HepG2 (cell line): ENCODE measurements around the gene LYZL1. TPM values are rescaled to one million over a fixed set of nuclear protein-coding genes. Genes with fewer than 3 reads are reported as not detected.

Experiments used
- ATAC-seq: fragments of 200-7000 bp; cut with Tn5 transposase; 3 replicates; pipeline ENCODE4 v1.9.1; 2020; ENCODE audit warnings: mild to moderate bottlenecking, moderate library complexity
- BruUV-seq: library from RNA; stranded (reverse); fragments of 400-500 nt; replicated peaks from 2 replicates; lab custom pipeline; 2021; lab: Mats Ljungman, UMichigan
- CTCF ChIA-PET: fragments of 300-600 bp; formaldehyde crosslinking; extraction: SDS; loops from one replicate; lab custom pipeline; 2021; ENCODE audit warnings: low total read pairs, inconsistent platforms, low intra/inter-chr PET ratio; lab: Yijun Ruan, JAX
- POLR2A ChIA-PET: fragments of 350-600 bp; sonication (Branson Sonifier 250); formaldehyde crosslinking; loops from one replicate; lab custom pipeline; 2020; ENCODE audit warnings: antibody characterized with exemption, inconsistent platforms; lab: Yijun Ruan, JAX
- DNase-seq: peaks from one replicate; pipeline ENCODE4 v3.0.0-alpha.2; 2015; ENCODE audit warnings: low spot score
- FAIRE-seq: peaks from 3 replicates; lab custom pipeline; 2011; peaks lifted over from hg19 to GRCh38; lab: Jason Lieb, UNC
- H2AFZ ChIP-seq: one replicate; pipeline ENCODE4 v1.6.1; 2011; ENCODE audit warnings: low read length, inconsistent platforms
- H3K27ac ChIP-seq: fragments of 300-600 bp; 3 replicates; pipeline ENCODE4 v1.8.0; 2011; ENCODE audit warnings: mixed run types, mild to moderate bottlenecking, mixed read lengths, low read length, inconsistent platforms; ENCODE audit not compliant: insufficient read depth; ENCODE audit errors: extremely low read length
- H3K27me3 ChIP-seq, 2 experiments: fragments of 200-600 bp in 1 of 2; 2 replicates in 1 of 2; 3 replicates in 1 of 2; pipeline versions ENCODE4 v1.6.0 to v1.8.0; 2011; ENCODE audit warnings: low read length in 2 of 2, mild to moderate bottlenecking in 2 of 2, moderate library complexity in 2 of 2, inconsistent platforms in 1 of 2; ENCODE audit not compliant: insufficient read depth in 2 of 2, control insufficient read depth in 1 of 2
- H3K36me3 ChIP-seq, 2 experiments: fragments of 200-600 bp in 1 of 2; replicated peaks in 1 of 2; 2 replicates in 1 of 2; 3 replicates in 1 of 2; pipeline versions ENCODE4 v1.5.1 to v1.8.0; 2011; ENCODE audit warnings: low read length in 2 of 2, inconsistent platforms in 1 of 2; ENCODE audit not compliant: insufficient read depth in 2 of 2, control insufficient read depth in 1 of 2
- H3K4me1 ChIP-seq: 2 replicates; pipeline ENCODE4 v1.5.1; 2012; ENCODE audit warnings: low read length, inconsistent platforms; ENCODE audit not compliant: insufficient read depth
- H3K4me2 ChIP-seq: 2 replicates; pipeline ENCODE4 v1.6.0; 2011; ENCODE audit warnings: low read depth, low read length, inconsistent platforms
- H3K4me3 ChIP-seq, 3 experiments: fragments of 200-600 bp in 1 of 3; sonication (generic), shearing (Covaris generic) in 1 of 3; replicated peaks in 1 of 3; 2 replicates each; pipeline ENCODE4 v1.5.1; 2011 to 2016; ENCODE audit warnings: low read length in 3 of 3, inconsistent platforms in 2 of 3, low read depth in 2 of 3, mild to moderate bottlenecking in 2 of 3, control low read depth in 1 of 3, mixed read lengths in 1 of 3; ENCODE audit not compliant: insufficient read depth in 1 of 3
- H3K79me2 ChIP-seq: one replicate; pipeline ENCODE4 v1.6.1; 2011; ENCODE audit warnings: low read length, inconsistent platforms; ENCODE audit not compliant: insufficient read depth
- H3K9ac ChIP-seq: 2 replicates; pipeline ENCODE4 v1.6.0; 2011; ENCODE audit warnings: mild to moderate bottlenecking, low read depth, low read length, inconsistent platforms; ENCODE audit not compliant: insufficient read depth
- H3K9me3 ChIP-seq: 2 replicates; pipeline ENCODE4 v1.5.1; 2012; ENCODE audit warnings: mild to moderate bottlenecking, low read length
- H4K20me1 ChIP-seq: 2 replicates; pipeline ENCODE4 v1.6.0; 2011; ENCODE audit warnings: inconsistent platforms, mild to moderate bottlenecking, low read length, moderate library complexity; ENCODE audit not compliant: insufficient read depth
- FOXA1 ChIP-seq, 2 experiments: fragments of 450-650 bp in 1 of 2; sonication (generic) in 1 of 2; formaldehyde crosslinking in 1 of 2; IDR thresholded peaks; 2 replicates each; pipeline versions ENCODE4 v1.4.0 to v1.6.1; 2016 to 2020; ENCODE audit warnings: missing genetic modification reagents in 1 of 2
- NONO ChIP-seq, 2 experiments: fragments of 450-650 bp in 1 of 2; sonication (generic) in 1 of 2; formaldehyde crosslinking in 1 of 2; IDR thresholded peaks in 1 of 2; conservative IDR thresholded peaks in 1 of 2; 2 replicates each; pipeline versions ENCODE4 v1.6.1 to v1.8.0; 2017 to 2022; ENCODE audit warnings: mild to moderate bottlenecking in 1 of 2, missing genetic modification reagents in 1 of 2, moderate library complexity in 1 of 2
- NR1H2 ChIP-seq: sonication (generic); formaldehyde crosslinking; IDR thresholded peaks from 2 replicates; pipeline ENCODE4 v1.8.1; 2022; ENCODE audit warnings: low read depth, missing genetic modification reagents, borderline replicate concordance
- NR2F6 ChIP-seq, 2 experiments: IDR thresholded peaks; 2 replicates each; pipeline ENCODE4 v1.6.1; 2016; ENCODE audit warnings: antibody characterized with exemption in 1 of 2, mild to moderate bottlenecking in 1 of 2
- RXRA ChIP-seq: sonication (generic); formaldehyde crosslinking; IDR thresholded peaks from 2 replicates; pipeline ENCODE4 v1.5.1; 2020; ENCODE audit warnings: missing genetic modification reagents
- TCF7 ChIP-seq: sonication (generic); IDR thresholded peaks from 2 replicates; pipeline ENCODE4 v1.6.1; 2016; ENCODE audit warnings: antibody characterized with exemption, low read depth
- WGBS: methylation state at CpG from one replicate; pipeline ENCODE4 v1.1.6; 2017; ENCODE audit warnings: low lambda C conversion rate; 5-methylcytosine and 5-hydroxymethylcytosine counted together
- in situ Hi-C: cut with HindIII; loops from 2 replicates; pipeline ENCODE4 v1.10.0; 2017; ENCODE audit warnings: low pct_unique_long_range_greater_than_20kb; ENCODE audit not compliant: extremely low pct_ligation_motif_present
- intact Hi-C: fragments of 100-400 bp; cut with micrococcal nuclease; formaldehyde crosslinking; loops from one replicate; pipeline ENCODE4 v1.10.0; 2022; ENCODE audit not compliant: unreplicated experiment
- polyA plus RNA-seq, 8 experiments: library from polyadenylated mRNA; depleted of rRNA in 3 of 8; stranded (reverse) in 7 of 8; unstranded in 1 of 8; fragments of >200 nt; fragmentation: Illumina TruSeq in 4 of 8; extraction: Trizol in 4 of 8; gene quantifications; 2 replicates each; pipeline versions ENCODE4 v1.2.1 to v1.2.3, GENCODE V29; 2011 to 2016; ENCODE audit warnings: low read depth in 4 of 8, missing spikeins in 1 of 8, mixed read lengths in 1 of 8; ENCODE audit not compliant: insufficient read depth in 1 of 8
- total RNA-seq, 5 experiments: library from RNA; depleted of rRNA; stranded (reverse); fragments of >200 nt; fragmentation: Illumina TruSeq; extraction: Trizol; gene quantifications; 2 replicates each; pipeline ENCODE4 v1.2.3, GENCODE V29; 2016; ENCODE audit warnings: low read depth in 1 of 5
- TF ChIP-seq, protein P1 (sequence below), 2 experiments: fragments of 450-650 bp in 1 of 2; sonication (generic) in 1 of 2; formaldehyde crosslinking in 1 of 2; IDR thresholded peaks; 2 replicates each; pipeline versions ENCODE4 v1.6.1 to v1.8.0; 2016 to 2022; ENCODE audit warnings: antibody characterized with exemption in 1 of 2, mild to moderate bottlenecking in 1 of 2, missing genetic modification reagents in 1 of 2
- TF ChIP-seq, protein P2 (sequence below): sonication (generic); formaldehyde crosslinking; IDR thresholded peaks from 2 replicates; pipeline ENCODE4 v1.5.1; 2020; ENCODE audit warnings: mild to moderate bottlenecking, missing genetic modification reagents, moderate library complexity

Gene LYZL1
- total and polyA plus RNA-seq, 2 of the 13 experiments (the other 11 are each of a cell fraction or from before 2014, with no cell fraction given) = not detected

DNA sequence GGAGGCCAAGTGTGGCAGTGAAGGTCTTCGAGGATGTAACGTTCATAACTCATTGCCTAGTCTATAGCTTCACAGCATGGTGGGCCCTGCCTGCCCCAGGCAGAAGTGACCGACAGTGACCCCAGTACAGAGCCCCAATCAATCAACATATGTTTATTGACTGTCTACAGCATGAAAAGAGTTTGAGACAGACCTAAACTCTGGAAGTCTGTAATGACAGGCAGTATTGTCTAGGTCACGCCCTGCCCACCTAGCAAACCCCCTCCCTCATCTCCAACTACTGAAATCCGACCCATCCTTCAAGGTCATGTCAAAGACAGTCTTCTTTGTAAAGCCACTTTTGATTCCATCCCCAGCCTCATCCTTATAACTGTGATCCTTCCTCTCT lies 43.9 kb downstream of the LYZL1 start:
- Histone ChIP-seq H3K79me2 (no peaks in the 10 kb centered on the region), H4K20me1 (no peaks in the 10 kb centered on the region), H3K27ac (peak overlapping the region; percentile 2), H3K36me3 (no peaks in the 10 kb centered on the region), H3K9me3 (no peaks in the 10 kb centered on the region), H2AFZ (no peak overlapping the region), H3K9ac (no peak overlapping the region), H3K4me3 (no peak overlapping the region), H3K27me3 (no peaks in the 10 kb centered on the region), H3K4me2 (peak overlapping the region; percentile 4; the same call in 1 of the 2 replicates), H3K4me1 (peaks cover 72% of the 10 kb centered on the region)
- ChIA-PET POLR2A (interaction anchor here (1.4 kb wide), 1 partner anchor 14 kb away, joined by 3 read pairs; no protein-coding TSS in a partner anchor), CTCF (no interaction called here)
- ATAC-seq (peak; percentile 92), DNase-seq (peak; percentile 76), FAIRE-seq (no peak)
- WGBS = 18% methylated on average over 5 of the region's 5 CpGs
- no TSS peak for BruUV-seq
- in situ Hi-C loops (no loop called here), intact Hi-C loops (no loop called here)
- TF ChIP-seq, protein P1, sequence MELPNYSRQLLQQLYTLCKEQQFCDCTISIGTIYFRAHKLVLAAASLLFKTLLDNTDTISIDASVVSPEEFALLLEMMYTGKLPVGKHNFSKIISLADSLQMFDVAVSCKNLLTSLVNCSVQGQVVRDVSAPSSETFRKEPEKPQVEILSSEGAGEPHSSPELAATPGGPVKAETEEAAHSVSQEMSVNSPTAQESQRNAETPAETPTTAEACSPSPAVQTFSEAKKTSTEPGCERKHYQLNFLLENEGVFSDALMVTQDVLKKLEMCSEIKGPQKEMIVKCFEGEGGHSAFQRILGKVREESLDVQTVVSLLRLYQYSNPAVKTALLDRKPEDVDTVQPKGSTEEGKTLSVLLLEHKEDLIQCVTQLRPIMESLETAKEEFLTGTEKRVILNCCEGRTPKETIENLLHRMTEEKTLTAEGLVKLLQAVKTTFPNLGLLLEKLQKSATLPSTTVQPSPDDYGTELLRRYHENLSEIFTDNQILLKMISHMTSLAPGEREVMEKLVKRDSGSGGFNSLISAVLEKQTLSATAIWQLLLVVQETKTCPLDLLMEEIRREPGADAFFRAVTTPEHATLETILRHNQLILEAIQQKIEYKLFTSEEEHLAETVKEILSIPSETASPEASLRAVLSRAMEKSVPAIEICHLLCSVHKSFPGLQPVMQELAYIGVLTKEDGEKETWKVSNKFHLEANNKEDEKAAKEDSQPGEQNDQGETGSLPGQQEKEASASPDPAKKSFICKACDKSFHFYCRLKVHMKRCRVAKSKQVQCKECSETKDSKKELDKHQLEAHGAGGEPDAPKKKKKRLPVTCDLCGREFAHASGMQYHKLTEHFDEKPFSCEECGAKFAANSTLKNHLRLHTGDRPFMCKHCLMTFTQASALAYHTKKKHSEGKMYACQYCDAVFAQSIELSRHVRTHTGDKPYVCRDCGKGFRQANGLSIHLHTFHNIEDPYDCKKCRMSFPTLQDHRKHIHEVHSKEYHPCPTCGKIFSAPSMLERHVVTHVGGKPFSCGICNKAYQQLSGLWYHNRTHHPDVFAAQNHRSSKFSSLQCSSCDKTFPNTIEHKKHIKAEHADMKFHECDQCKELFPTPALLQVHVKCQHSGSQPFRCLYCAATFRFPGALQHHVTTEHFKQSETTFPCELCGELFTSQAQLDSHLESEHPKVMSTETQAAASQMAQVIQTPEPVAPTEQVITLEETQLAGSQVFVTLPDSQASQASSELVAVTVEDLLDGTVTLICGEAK (IDR thresholded peaks at IDR 0.05) = no peak
- TF ChIP-seq, protein P1 (CRISPR knock-in tag; IDR thresholded peaks at IDR 0.05) = no peak
- TF ChIP-seq NR2F6 (IDR thresholded peaks at IDR 0.05) (peak; percentile 20; the same call in 1 of the 2 replicates), NR2F6 (CRISPR knock-in tag; IDR thresholded peaks at IDR 0.05) (peak; percentile 54; the same call in 1 of the 2 replicates), FOXA1 (IDR thresholded peaks at IDR 0.05) (no peak), FOXA1 (CRISPR knock-in tag; IDR thresholded peaks at IDR 0.05) (peak; percentile 69), NR1H2 (peak; percentile 92; the same call in 1 of the 2 replicates), TCF7 (peak; percentile 37; the same call in 1 of the 2 replicates), RXRA (peak; percentile 84), NONO (IDR thresholded peaks at IDR 0.05) (no peak), NONO (CRISPR knock-in tag; conservative IDR thresholded peaks at IDR 0.05) (no peak)
- TF ChIP-seq, protein P2, sequence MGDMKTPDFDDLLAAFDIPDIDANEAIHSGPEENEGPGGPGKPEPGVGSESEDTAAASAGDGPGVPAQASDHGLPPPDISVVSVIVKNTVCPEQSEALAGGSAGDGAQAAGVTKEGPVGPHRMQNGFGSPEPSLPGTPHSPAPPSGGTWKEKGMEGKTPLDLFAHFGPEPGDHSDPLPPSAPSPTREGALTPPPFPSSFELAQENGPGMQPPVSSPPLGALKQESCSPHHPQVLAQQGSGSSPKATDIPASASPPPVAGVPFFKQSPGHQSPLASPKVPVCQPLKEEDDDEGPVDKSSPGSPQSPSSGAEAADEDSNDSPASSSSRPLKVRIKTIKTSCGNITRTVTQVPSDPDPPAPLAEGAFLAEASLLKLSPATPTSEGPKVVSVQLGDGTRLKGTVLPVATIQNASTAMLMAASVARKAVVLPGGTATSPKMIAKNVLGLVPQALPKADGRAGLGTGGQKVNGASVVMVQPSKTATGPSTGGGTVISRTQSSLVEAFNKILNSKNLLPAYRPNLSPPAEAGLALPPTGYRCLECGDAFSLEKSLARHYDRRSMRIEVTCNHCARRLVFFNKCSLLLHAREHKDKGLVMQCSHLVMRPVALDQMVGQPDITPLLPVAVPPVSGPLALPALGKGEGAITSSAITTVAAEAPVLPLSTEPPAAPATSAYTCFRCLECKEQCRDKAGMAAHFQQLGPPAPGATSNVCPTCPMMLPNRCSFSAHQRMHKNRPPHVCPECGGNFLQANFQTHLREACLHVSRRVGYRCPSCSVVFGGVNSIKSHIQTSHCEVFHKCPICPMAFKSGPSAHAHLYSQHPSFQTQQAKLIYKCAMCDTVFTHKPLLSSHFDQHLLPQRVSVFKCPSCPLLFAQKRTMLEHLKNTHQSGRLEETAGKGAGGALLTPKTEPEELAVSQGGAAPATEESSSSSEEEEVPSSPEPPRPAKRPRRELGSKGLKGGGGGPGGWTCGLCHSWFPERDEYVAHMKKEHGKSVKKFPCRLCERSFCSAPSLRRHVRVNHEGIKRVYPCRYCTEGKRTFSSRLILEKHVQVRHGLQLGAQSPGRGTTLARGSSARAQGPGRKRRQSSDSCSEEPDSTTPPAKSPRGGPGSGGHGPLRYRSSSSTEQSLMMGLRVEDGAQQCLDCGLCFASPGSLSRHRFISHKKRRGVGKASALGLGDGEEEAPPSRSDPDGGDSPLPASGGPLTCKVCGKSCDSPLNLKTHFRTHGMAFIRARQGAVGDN (CRISPR knock-in tag) = no peak
